Stimulated activated effector memory CD8-positive, alpha-beta T cell treated with anti-CD3 and anti-CD28 coated beads, Interleukin-12 subunit alpha, Interleukin-12 subunit beta, amount 100 ng/mL, for 72 hours (primary cell): ENCODE data around the gene LAMA4.

Experiments used
- ATAC-seq: fragments of 150-1000 bp; cut with Tn5 transposase; 2 replicates; pipeline ENCODE4 v1.10.0; 2021
- DNase-seq, 2 donors: peaks; one replicate each; pipeline ENCODE4 v3.0.0; 2021 to 2022; ENCODE audit warnings: low spot score in 2 of 2
- H3K27ac Mint-ChIP-seq: one replicate; pipeline ENCODE4 v1.8.0; 2022; ENCODE audit warnings: mild to moderate bottlenecking, mixed read lengths
- H3K36me3 Mint-ChIP-seq: one replicate; pipeline ENCODE4 v1.8.0; 2022; ENCODE audit warnings: mild to moderate bottlenecking, mixed read lengths
- H3K4me1 Mint-ChIP-seq: one replicate; pipeline ENCODE4 v1.8.0; 2022; ENCODE audit warnings: mixed read lengths
- H3K4me3 Mint-ChIP-seq: one replicate; pipeline ENCODE4 v1.8.0; 2022; ENCODE audit warnings: mild to moderate bottlenecking, mixed read lengths
- H3K9me3 Mint-ChIP-seq: one replicate; pipeline ENCODE4 v1.8.0; 2022; ENCODE audit warnings: mixed read lengths

The LAMA4 gene

GRCh38 chr6:112176175-112176574 lies 78.2 kb downstream of the LAMA4 start:
- no peaks in the 10 kb centered on the region for H3K9me3 Mint-ChIP-seq
- DNase-seq, result no peak
- H3K4me1 Mint-ChIP-seq, result no peaks in the 10 kb centered on the region
- no peak for ATAC-seq
- no peak overlapping the region for H3K27ac Mint-ChIP-seq
- H3K4me3 Mint-ChIP-seq, result no peak overlapping the region
- no peaks in the 10 kb centered on the region for H3K36me3 Mint-ChIP-seq

- Mint-ChIP-seq H3K36me3 (no peaks in the 10 kb centered on the region), H3K4me1 (no peaks in the 10 kb centered on the region), H3K9me3 (no peaks in the 10 kb centered on the region), H3K27ac (no peak overlapping the region), H3K4me3 (no peak overlapping the region)
- ATAC-seq (no peak), DNase-seq (no peak)
These were observed 81.1 kb downstream of the LAMA4 start for GRCh38 chr6:112173221-112173804.

- no peak for ATAC-seq
- Mint-ChIP-seq H3K4me1 (no peaks in the 10 kb centered on the region), H3K9me3 (no peaks in the 10 kb centered on the region), H3K36me3 (no peaks in the 10 kb centered on the region), H3K27ac (no peak overlapping the region), H3K4me3 (no peak overlapping the region)
- DNase-seq, result no peak
These were observed 81.8 kb downstream of the LAMA4 start for GRCh38 chr6:112172540-112172939.

DNA sequence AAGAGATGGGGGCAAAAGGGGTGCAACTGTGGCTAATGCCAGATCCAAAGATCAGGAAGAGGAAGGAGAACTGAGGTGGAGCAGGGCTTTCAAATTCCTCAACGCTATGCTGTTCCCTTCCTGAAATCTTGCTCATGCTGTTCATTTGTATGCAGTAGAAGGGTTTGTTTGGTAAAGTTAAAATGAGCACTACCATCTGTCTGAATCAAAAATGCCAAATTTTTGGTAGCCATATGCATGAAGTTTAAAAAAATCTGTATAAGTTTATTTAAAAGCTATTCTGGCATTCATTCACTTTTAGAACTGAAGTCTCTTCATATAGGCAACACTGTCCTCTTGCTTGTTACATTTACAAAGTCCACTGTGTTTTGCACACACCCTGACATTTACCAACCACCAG lies 84.8 kb downstream of the LAMA4 start:
- no peak for DNase-seq
- no peak overlapping the region for H3K4me3 Mint-ChIP-seq
- no peak for ATAC-seq
- H3K36me3 Mint-ChIP-seq, result no peaks in the 10 kb centered on the region
- H3K9me3 Mint-ChIP-seq, result no peaks in the 10 kb centered on the region
- no peaks in the 10 kb centered on the region for H3K4me1 Mint-ChIP-seq
- no peak overlapping the region for H3K27ac Mint-ChIP-seq

GRCh38 chr6:112163295-112164257 lies 90.8 kb downstream of the LAMA4 start:
- H3K27ac Mint-ChIP-seq, result peak overlapping the region; percentile 46
- peak overlapping the region; percentile 66 for H3K4me3 Mint-ChIP-seq
- peaks cover 13% of the 10 kb centered on the region for H3K4me1 Mint-ChIP-seq

GRCh38 chr6:112160745-112161144 lies 93.6 kb downstream of the LAMA4 start:
- DNase-seq (no peak), ATAC-seq (no peak)
- H3K4me1 Mint-ChIP-seq, result peaks cover 15% of the 10 kb centered on the region
- H3K27ac Mint-ChIP-seq, result no peak overlapping the region
- H3K36me3 Mint-ChIP-seq, result peaks cover 4% of the 10 kb centered on the region
- H3K4me3 Mint-ChIP-seq, result no peak overlapping the region
- no peaks in the 10 kb centered on the region for H3K9me3 Mint-ChIP-seq

More at GRCh38 chr6:112163295-112164257, 90.8 kb downstream of the LAMA4 start:
- Mint-ChIP-seq H3K9me3 (no peaks in the 10 kb centered on the region), H3K36me3 (peaks cover 4% of the 10 kb centered on the region)
- DNase-seq (peak; percentile 74 to 90), ATAC-seq (peak; percentile 93)

- Mint-ChIP-seq H3K9me3 (no peaks in the 10 kb centered on the region), H3K27ac (no peak overlapping the region), H3K4me1 (peaks cover 11% of the 10 kb centered on the region), H3K36me3 (no peaks in the 10 kb centered on the region), H3K4me3 (no peak overlapping the region)
- ATAC-seq (no peak), DNase-seq (no peak)
These were observed 97.7 kb downstream of the LAMA4 start for GRCh38 chr6:112156668-112157067.

DNA sequence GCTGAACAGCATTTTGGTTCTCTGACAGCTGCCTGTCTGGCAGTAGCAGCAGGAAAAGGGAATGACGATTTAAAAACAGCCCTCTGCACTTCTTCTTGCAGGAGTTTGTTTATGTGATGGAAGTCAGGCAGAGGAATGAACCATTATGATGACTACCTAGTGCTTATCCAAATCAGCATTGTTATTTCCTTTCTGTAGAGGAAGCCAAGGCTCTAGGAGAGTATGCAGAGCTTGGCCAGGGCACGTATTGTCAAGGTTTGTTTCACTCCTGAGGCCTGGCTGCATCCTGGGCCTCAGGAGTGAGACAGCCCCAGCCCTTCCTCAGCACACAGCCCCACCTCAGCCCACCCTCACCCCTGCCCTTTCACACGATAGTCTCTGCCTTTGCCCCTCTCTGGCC lies 98.5 kb downstream of the LAMA4 start:
- ATAC-seq, result peak; percentile 24
- Mint-ChIP-seq H3K4me3 (no peak overlapping the region), H3K9me3 (no peaks in the 10 kb centered on the region), H3K36me3 (no peaks in the 10 kb centered on the region), H3K27ac (no peak overlapping the region), H3K4me1 (peaks cover 11% of the 10 kb centered on the region)
- no peak for DNase-seq

GRCh38 chr6:112154711-112155110 lies 99.7 kb downstream of the LAMA4 start:
- H3K4me3 Mint-ChIP-seq, result no peak overlapping the region
- ATAC-seq, result peak; percentile 76
- peaks cover 11% of the 10 kb centered on the region for H3K4me1 Mint-ChIP-seq
- no peaks in the 10 kb centered on the region for H3K9me3 Mint-ChIP-seq
- H3K27ac Mint-ChIP-seq, result no peak overlapping the region
- DNase-seq, result no peak
- H3K36me3 Mint-ChIP-seq, result no peaks in the 10 kb centered on the region

DNA sequence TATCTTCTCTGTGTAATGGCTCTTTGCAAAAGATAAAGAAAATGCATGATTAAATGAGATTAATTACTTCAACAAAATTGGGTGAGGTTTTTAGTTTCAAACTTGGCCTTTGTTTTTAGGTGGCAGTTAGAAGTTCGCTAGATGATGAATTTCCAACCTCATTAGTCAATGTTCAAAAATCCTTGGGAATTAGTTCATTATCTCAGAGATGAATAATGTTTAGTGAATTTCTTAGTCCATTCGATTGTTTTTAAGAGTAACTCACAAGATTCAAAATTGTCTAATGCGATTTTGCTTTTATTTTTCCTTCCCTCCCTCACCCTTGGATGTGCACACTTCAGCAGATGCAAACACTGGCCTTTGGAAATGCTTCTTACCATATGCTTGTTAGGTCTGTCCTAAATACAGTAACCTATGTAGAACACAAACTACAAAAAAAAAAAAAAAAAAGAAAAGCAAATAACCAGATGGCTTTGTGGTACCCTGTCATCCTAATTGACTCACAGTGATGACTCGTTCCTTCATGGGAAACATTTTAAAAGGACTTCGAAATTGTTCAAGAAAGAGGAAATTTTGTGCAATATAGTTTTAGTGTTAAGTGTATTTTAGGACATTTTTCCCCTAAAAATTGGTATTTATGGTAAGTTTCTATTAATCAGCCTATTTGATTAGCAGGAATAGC lies 100.3 kb downstream of the LAMA4 start:
- H3K36me3 Mint-ChIP-seq, result no peaks in the 10 kb centered on the region
- H3K9me3 Mint-ChIP-seq, result no peaks in the 10 kb centered on the region
- no peak overlapping the region for H3K4me3 Mint-ChIP-seq
- H3K27ac Mint-ChIP-seq, result no peak overlapping the region
- DNase-seq (no peak), ATAC-seq (peak; percentile 77)
- peaks cover 11% of the 10 kb centered on the region for H3K4me1 Mint-ChIP-seq

- H3K9me3 Mint-ChIP-seq, result no peaks in the 10 kb centered on the region
- H3K4me3 Mint-ChIP-seq, result no peak overlapping the region
- no peak overlapping the region for H3K27ac Mint-ChIP-seq
- no peaks in the 10 kb centered on the region for H3K36me3 Mint-ChIP-seq
- H3K4me1 Mint-ChIP-seq, result peaks cover 6% of the 10 kb centered on the region
- DNase-seq (no peak), ATAC-seq (no peak)
These were observed 104.0 kb downstream of the LAMA4 start for GRCh38 chr6:112150363-112150762.

GRCh38 chr6:112149719-112150263 lies 104.6 kb downstream of the LAMA4 start:
- no peak overlapping the region for H3K27ac Mint-ChIP-seq
- DNase-seq, result no peak
- no peaks in the 10 kb centered on the region for H3K36me3 Mint-ChIP-seq
- ATAC-seq, result no peak
- H3K4me1 Mint-ChIP-seq, result peaks cover 5% of the 10 kb centered on the region
- no peaks in the 10 kb centered on the region for H3K9me3 Mint-ChIP-seq
- no peak overlapping the region for H3K4me3 Mint-ChIP-seq

- Mint-ChIP-seq H3K36me3 (no peaks in the 10 kb centered on the region), H3K4me3 (no peak overlapping the region), H3K4me1 (no peaks in the 10 kb centered on the region), H3K9me3 (no peaks in the 10 kb centered on the region), H3K27ac (no peak overlapping the region)
- DNase-seq (no peak), ATAC-seq (no peak)
These were observed 105.1 kb downstream of the LAMA4 start for GRCh38 chr6:112149236-112149635.

- no peaks in the 10 kb centered on the region for H3K4me1 Mint-ChIP-seq
- H3K9me3 Mint-ChIP-seq, result no peaks in the 10 kb centered on the region
- ATAC-seq (no peak), DNase-seq (no peak)
- H3K4me3 Mint-ChIP-seq, result no peak overlapping the region
- no peak overlapping the region for H3K27ac Mint-ChIP-seq
- no peaks in the 10 kb centered on the region for H3K36me3 Mint-ChIP-seq
These were observed 106.3 kb downstream of the LAMA4 start for GRCh38 chr6:112148103-112148502.

DNA sequence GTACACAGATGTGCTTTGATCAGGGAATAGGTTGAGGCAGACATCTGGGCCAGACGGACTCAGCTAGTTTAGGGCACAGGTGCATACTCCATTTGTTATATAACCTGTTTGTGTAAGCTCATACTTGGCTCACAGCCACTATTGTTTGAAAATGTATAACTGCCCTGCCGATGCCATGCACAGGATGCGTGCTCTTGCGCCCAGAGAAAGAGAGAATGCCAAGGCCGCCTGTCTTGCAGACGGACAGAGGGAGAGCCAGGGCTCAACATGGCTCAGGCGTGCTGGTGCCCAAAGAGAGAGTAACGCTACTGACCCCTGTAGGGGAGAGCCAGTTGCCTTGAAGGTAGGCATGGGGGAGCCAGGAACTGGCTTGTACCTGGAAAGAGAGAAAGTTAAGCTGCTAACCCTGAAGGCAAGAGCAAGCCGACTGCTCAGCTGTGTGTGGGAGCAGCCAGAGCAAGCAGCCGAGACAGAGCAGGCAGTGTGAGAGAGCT lies 109.2 kb downstream of the LAMA4 start:
- DNase-seq (no peak), ATAC-seq (peak; percentile 24)
- no peaks in the 10 kb centered on the region for H3K9me3 Mint-ChIP-seq
- no peak overlapping the region for H3K4me3 Mint-ChIP-seq
- no peak overlapping the region for H3K27ac Mint-ChIP-seq
- H3K36me3 Mint-ChIP-seq, result no peaks in the 10 kb centered on the region
- H3K4me1 Mint-ChIP-seq, result no peaks in the 10 kb centered on the region
